ENCODE measurements around the gene TEX35.

DNA sequence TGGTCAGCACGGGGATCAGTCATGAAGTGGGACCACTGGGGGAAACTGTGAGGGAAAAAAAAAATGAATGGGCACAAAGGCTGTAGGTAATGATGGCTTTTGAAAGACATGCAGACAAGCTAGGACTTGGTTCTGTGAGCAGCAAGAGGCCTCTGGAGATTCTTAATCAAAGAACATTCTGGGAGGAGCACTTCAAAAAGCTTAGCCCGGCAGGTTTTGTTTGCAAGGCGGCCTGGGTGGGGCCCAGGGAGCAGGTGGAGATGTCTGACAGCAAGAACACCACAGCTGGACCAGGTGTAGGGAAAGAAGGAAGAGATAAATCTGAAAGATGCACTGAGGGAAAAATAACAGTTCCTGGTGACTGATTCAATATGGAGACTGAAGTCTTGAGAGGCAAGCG lies 6.0 kb downstream of the TEX35 start:
- TF ChIP-seq, protein P1, sequence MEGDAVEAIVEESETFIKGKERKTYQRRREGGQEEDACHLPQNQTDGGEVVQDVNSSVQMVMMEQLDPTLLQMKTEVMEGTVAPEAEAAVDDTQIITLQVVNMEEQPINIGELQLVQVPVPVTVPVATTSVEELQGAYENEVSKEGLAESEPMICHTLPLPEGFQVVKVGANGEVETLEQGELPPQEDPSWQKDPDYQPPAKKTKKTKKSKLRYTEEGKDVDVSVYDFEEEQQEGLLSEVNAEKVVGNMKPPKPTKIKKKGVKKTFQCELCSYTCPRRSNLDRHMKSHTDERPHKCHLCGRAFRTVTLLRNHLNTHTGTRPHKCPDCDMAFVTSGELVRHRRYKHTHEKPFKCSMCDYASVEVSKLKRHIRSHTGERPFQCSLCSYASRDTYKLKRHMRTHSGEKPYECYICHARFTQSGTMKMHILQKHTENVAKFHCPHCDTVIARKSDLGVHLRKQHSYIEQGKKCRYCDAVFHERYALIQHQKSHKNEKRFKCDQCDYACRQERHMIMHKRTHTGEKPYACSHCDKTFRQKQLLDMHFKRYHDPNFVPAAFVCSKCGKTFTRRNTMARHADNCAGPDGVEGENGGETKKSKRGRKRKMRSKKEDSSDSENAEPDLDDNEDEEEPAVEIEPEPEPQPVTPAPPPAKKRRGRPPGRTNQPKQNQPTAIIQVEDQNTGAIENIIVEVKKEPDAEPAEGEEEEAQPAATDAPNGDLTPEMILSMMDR (IDR thresholded peaks at IDR 0.05) = no peak
- TF ChIP-seq POLR2A (IDR thresholded peaks at IDR 0.05) = no peak

Data from ovary (tissue), 3 donors.